Measurements from ENCODE around the gene WDR7. TPM values are rescaled to one million over a fixed set of nuclear protein-coding genes. Genes with fewer than 3 reads are reported as not detected.

WDR7 gene
- total RNA-seq (76.4 TPM), polyA plus RNA-seq (10 to 100 TPM; 27.8 to 33.0 (median 29.7) TPM)

DNA sequence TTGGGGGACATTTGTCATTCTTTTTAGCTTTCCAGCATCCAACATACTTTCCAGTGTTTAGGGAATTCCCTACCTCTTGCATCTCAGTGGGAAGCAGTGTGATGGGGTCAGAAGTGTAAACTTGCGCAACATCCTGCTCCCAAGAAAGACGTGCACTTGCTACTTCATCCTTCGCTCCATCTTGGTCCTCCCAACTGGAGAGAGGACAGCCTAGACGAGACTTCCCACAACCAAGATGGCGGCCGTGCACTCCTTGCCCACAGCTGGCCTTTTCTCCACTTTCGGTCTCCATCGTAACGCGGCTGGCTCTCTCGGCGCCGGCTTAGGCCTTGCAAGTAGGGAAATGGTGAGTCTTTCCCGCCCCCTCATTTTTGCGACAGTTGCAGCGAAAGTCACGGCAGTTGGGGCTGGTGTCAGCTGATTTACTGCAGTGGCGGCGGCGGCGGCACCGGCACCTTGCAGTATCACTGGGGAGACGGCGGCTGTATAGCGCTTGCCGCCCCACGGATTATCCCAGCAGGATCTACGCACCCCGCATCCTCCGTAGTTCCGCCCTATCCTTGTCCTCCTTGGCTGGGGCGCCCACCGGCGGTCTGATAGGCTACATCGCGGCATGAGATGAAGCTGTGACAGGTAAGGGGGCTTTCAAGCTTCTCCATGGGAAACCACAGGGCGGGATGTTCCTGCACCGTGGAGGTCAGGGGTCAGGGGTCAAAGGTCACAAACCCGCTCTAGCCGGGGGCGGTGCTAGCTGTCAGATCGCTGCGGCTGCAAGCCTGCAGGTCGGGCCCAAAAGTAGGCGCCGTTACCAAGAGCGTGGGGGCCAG lies at the start of gene WDR7:
Gene WDR7, plus strand, starts transcription at position 416 of the 827 bp plus-strand sequence. CDS start 21,157 bp downstream, outside the sequence.
- Histone ChIP-seq H3K9me3 (ENCODE audit: control insufficient read depth in 2 of 2, low read length in 2 of 2) (no peaks in the 10 kb centered on the region), H3K36me3 (ENCODE audit: control insufficient read depth, insufficient read depth, low read length) (no peaks in the 10 kb centered on the region), H3K4me3 (ENCODE audit: low read depth, low read length) (peak within 1 kb of the TSS; percentile 93), H3K27me3 (ENCODE audit: control insufficient read depth, insufficient read depth, low read length) (no peaks in the 10 kb centered on the region), H3K4me1 (ENCODE audit: control insufficient read depth, insufficient read depth, low read length, poor library complexity, severe bottlenecking) (peaks cover 44% of the 10 kb centered on the region), H3K27ac (ENCODE audit: insufficient read depth, low read length, poor library complexity, severe bottlenecking) (peak within 1 kb of the TSS; percentile 95)
- H3K9me3 Mint-ChIP-seq, result no peaks in the 10 kb centered on the region
- peak within 1 kb of the TSS; percentile 93 to 98 (median 96) for H3K27ac Mint-ChIP-seq
- peak; percentile 92 for ATAC-seq (ENCODE audit: low read depth in 2 of 2)
- H3K4me1 Mint-ChIP-seq, result peaks cover 21 to 60% (median 44%) of the 10 kb centered on the region in 4 donors
- peaks cover 6% of the 10 kb centered on the region for H3K27me3 Mint-ChIP-seq
- peak; percentile 93 to 98 (median 96) for DNase-seq
- peaks cover 16% of the 10 kb centered on the region for H3K36me3 Mint-ChIP-seq
- peak within 1 kb of the TSS; percentile 90 to 98 (median 91) for H3K4me3 Mint-ChIP-seq

DNA sequence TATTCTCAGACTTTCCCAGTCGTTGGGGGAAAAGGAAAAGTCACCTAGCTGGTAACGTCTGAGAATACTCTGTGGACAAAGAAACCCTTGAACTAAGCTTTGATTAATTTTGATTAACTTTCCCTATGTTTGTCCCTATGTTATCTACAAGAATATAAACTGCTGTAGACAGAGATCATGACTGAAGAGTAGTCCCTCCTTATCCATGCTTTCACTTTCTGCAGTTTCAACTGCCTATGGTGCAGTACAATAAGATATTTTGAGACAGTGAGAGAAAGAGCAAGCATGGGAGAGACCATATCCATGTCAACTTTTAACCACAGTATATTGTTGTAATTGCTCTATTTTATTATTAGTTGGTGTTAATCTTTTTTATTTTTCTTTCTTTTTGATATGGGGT lies 44.5 kb upstream of the WDR7 start:
- no peak overlapping the region for H3K27ac ChIP-seq (ENCODE audit: insufficient read depth, low read length, poor library complexity, severe bottlenecking)
- peaks cover 62% of the 10 kb centered on the region for H3K36me3 ChIP-seq (ENCODE audit: control insufficient read depth, insufficient read depth, low read length)
- H3K27me3 Mint-ChIP-seq, result no peaks in the 10 kb centered on the region
- no peaks in the 10 kb centered on the region for H3K4me1 ChIP-seq (ENCODE audit: control insufficient read depth, insufficient read depth, low read length, poor library complexity, severe bottlenecking)
- no peaks in the 10 kb centered on the region for H3K9me3 Mint-ChIP-seq
- no peaks in the 10 kb centered on the region for H3K27me3 ChIP-seq (ENCODE audit: control insufficient read depth, insufficient read depth, low read length)
- no peaks in the 10 kb centered on the region for H3K9me3 ChIP-seq (ENCODE audit: control insufficient read depth in 2 of 2, low read length in 2 of 2)
- no peak overlapping the region for H3K4me3 Mint-ChIP-seq
- peak overlapping the region in 1 of 3 donors; percentile 5 for H3K27ac Mint-ChIP-seq
- no peak for DNase-seq
- H3K4me1 Mint-ChIP-seq, result peaks cover 0 to 3% (median 0%) of the 10 kb centered on the region in 4 donors
- H3K36me3 Mint-ChIP-seq, result peaks cover 40% of the 10 kb centered on the region
- no peak overlapping the region for H3K4me3 ChIP-seq (ENCODE audit: low read depth, low read length)
- no peak for ATAC-seq (ENCODE audit: low read depth in 2 of 2)

DNA sequence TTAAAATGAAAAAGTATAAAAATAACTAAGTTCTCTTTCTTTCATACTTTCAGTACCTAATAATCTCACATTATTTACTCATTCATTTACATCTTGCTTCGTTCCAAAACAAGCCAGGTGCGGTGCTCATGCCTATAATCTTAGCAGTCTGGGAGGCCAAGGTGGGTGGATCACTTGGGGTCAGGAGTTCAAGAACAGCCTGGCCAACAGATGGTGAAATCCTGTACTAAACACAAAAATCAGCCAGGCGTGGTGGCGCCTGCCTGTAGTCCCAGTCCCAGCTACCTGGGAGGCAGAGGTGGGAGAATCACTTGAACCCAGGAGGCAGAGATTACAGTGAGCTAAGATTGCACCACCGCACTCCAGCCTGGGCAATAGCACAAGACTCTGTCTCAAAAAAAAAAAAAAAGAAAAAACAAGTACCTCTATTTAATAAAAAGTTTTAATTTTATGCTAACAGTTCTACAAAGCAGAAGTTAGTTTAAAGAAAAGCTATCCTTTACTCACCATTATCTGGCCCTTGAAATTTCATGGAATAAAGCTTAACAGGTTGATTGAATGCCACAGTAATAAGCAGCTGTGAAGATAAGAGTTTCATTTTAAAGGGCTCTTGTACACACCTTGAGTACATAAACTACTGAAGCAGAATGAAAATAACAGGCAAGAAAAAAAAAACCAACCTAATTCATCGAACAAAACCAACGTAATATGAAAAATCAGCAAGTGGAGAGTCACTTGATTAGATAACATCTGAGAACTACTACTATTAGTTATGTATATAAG lies 35.2 kb upstream of the WDR7 start:
- H3K4me3 Mint-ChIP-seq, result no peak overlapping the region
- H3K9me3 ChIP-seq (ENCODE audit: control insufficient read depth in 2 of 2, low read length in 2 of 2), result no peaks in the 10 kb centered on the region
- peaks cover 67% of the 10 kb centered on the region for H3K36me3 ChIP-seq (ENCODE audit: control insufficient read depth, insufficient read depth, low read length)
- no peak for DNase-seq
- no peaks in the 10 kb centered on the region for H3K27me3 ChIP-seq (ENCODE audit: control insufficient read depth, insufficient read depth, low read length)
- H3K27ac ChIP-seq (ENCODE audit: insufficient read depth, low read length, poor library complexity, severe bottlenecking), result no peak overlapping the region
- H3K4me3 ChIP-seq (ENCODE audit: low read depth, low read length), result no peak overlapping the region
- H3K4me1 Mint-ChIP-seq, result peaks cover 0 to 15% (median 8%) of the 10 kb centered on the region in 4 donors
- no peak for ATAC-seq (ENCODE audit: low read depth in 2 of 2)
- H3K4me1 ChIP-seq (ENCODE audit: control insufficient read depth, insufficient read depth, low read length, poor library complexity, severe bottlenecking), result no peaks in the 10 kb centered on the region
- H3K27ac Mint-ChIP-seq, result peak overlapping the region in 1 of 3 donors; percentile 35
- peaks cover 42% of the 10 kb centered on the region for H3K36me3 Mint-ChIP-seq
- H3K9me3 Mint-ChIP-seq, result no peaks in the 10 kb centered on the region
- H3K27me3 Mint-ChIP-seq, result no peaks in the 10 kb centered on the region

DNA sequence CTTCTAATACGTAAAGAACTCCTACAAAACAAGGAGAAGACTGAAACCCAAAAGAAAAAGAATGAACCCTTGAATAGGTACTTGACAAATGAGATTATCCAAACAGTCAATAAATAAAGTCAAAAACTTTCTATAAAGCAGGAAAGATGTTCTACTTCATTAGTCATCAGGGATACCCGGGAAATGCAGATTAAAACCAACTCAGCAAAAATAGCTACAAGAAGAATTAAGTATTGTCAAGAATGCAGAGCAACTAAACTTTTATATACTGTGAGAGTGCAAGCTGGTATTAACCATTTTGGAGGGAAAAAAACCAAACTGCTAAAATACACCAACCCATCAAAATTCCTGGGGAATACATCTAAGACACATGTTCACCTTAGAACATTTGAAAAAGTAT lies 23.2 kb upstream of the WDR7 start:
- Histone ChIP-seq H3K4me3 (ENCODE audit: low read depth, low read length) (no peak overlapping the region), H3K4me1 (ENCODE audit: control insufficient read depth, insufficient read depth, low read length, poor library complexity, severe bottlenecking) (peaks cover 6% of the 10 kb centered on the region), H3K9me3 (ENCODE audit: control insufficient read depth in 2 of 2, low read length in 2 of 2) (no peaks in the 10 kb centered on the region), H3K27me3 (ENCODE audit: control insufficient read depth, insufficient read depth, low read length) (no peaks in the 10 kb centered on the region), H3K27ac (ENCODE audit: insufficient read depth, low read length, poor library complexity, severe bottlenecking) (no peak overlapping the region), H3K36me3 (ENCODE audit: control insufficient read depth, insufficient read depth, low read length) (peaks cover 24% of the 10 kb centered on the region)
- H3K9me3 Mint-ChIP-seq, result peaks cover 0 to 2% (median 0%) of the 10 kb centered on the region in 7 donors
- peaks cover 12% of the 10 kb centered on the region for H3K36me3 Mint-ChIP-seq
- no peak overlapping the region for H3K4me3 Mint-ChIP-seq
- H3K27me3 Mint-ChIP-seq, result no peaks in the 10 kb centered on the region
- ATAC-seq (ENCODE audit: low read depth in 2 of 2) (no peak), DNase-seq (no peak)
- no peak overlapping the region for H3K27ac Mint-ChIP-seq
- peaks cover 41 to 74% (median 62%) of the 10 kb centered on the region in 4 donors for H3K4me1 Mint-ChIP-seq

DNA sequence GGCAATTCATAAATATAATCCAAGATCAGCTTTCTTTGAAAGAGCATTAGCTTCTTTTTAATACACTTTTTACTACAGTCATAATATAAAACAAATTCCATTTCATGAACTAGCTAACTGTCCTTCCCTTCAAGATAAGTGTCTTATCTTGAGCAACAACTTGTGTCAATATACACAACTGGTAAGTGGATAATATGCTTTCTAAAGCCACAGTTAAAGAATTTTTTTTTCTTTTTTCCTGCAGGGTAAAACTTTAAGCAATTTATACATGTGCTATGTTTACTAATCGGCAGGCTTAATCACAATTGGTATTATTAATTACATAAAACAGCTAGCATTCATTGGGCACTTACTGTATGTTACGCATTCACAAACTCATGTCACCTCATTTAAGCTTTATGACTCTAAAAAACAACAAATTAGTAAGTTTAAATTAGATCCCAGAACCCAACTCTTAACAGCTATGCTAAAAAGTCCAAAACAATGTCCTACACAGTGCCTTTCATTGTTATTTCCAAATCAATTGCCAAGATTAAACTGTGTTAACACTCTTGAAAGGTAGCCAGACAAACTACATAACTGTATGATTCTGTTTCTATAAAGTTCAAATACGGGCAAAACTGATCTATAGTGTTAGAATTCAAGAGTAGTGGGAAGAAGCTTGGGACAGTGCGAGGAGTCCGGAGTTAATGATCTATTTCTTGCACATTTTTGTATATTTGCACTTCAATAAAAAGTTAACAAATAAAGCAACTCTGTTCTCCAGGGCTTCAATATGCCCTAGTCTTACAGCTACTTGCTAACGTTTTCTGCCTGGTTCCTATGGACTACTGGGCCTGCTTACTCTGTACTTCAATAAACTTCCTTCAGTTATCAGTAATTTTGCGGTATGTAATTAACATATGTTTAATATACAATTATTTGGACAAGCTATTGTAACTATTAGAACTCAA lies 18.8 kb upstream of the WDR7 start:
- peaks cover 19% of the 10 kb centered on the region for H3K4me1 ChIP-seq (ENCODE audit: control insufficient read depth, insufficient read depth, low read length, poor library complexity, severe bottlenecking)

DNA sequence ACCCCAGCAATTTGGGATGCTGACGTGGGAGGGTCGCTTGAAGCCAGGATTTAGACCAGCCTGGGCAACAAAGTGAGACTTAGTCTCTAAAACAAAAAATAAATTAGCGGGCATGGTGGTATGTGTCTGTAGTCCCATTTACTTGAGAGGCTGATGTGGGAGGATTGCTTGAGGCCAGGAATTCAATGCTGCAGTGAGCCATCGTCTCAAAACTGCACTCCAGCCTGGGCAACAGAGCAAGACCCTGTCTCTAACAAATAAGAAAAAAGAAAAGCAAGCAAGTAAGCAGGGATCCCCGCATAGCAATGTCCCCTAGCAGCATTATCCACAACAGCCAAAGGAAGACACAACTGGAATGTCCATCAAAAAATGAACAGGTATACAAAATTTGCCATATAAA lies 16.2 kb upstream of the WDR7 start:
- H3K27me3 ChIP-seq (ENCODE audit: control insufficient read depth, insufficient read depth, low read length), result no peaks in the 10 kb centered on the region
- H3K9me3 Mint-ChIP-seq, result peaks cover 0 to 1% (median 0%) of the 10 kb centered on the region in 7 donors
- peak overlapping the region in 3 of 4 donors; percentile 2 to 51 (median 34) for H3K4me3 Mint-ChIP-seq
- no peak overlapping the region for H3K27ac ChIP-seq (ENCODE audit: insufficient read depth, low read length, poor library complexity, severe bottlenecking)
- peak overlapping the region in 1 of 3 donors; percentile 1 for H3K27ac Mint-ChIP-seq
- H3K4me3 ChIP-seq (ENCODE audit: low read depth, low read length), result peak overlapping the region; percentile 91
- H3K4me1 Mint-ChIP-seq, result peaks cover 52 to 84% (median 63%) of the 10 kb centered on the region in 4 donors
- no peak for ATAC-seq (ENCODE audit: low read depth in 2 of 2)
- peaks cover 29% of the 10 kb centered on the region for H3K4me1 ChIP-seq (ENCODE audit: control insufficient read depth, insufficient read depth, low read length, poor library complexity, severe bottlenecking)
- no peak for DNase-seq
- H3K36me3 ChIP-seq (ENCODE audit: control insufficient read depth, insufficient read depth, low read length), result peaks cover 9% of the 10 kb centered on the region
- H3K27me3 Mint-ChIP-seq, result no peaks in the 10 kb centered on the region
- H3K9me3 ChIP-seq (ENCODE audit: control insufficient read depth in 2 of 2, low read length in 2 of 2), result no peaks in the 10 kb centered on the region
- peaks cover 17% of the 10 kb centered on the region for H3K36me3 Mint-ChIP-seq

More for the DNA sequence above, 18.8 kb upstream of the WDR7 start:
- no peaks in the 10 kb centered on the region for H3K27me3 Mint-ChIP-seq
- H3K4me3 ChIP-seq (ENCODE audit: low read depth, low read length), result no peak overlapping the region
- H3K4me3 Mint-ChIP-seq, result no peak overlapping the region
- H3K36me3 Mint-ChIP-seq, result peaks cover 13% of the 10 kb centered on the region
- H3K9me3 Mint-ChIP-seq, result no peaks in the 10 kb centered on the region
- no peaks in the 10 kb centered on the region for H3K9me3 ChIP-seq (ENCODE audit: control insufficient read depth in 2 of 2, low read length in 2 of 2)
- H3K36me3 ChIP-seq (ENCODE audit: control insufficient read depth, insufficient read depth, low read length), result peaks cover 9% of the 10 kb centered on the region
- no peak overlapping the region for H3K27ac Mint-ChIP-seq
- H3K27me3 ChIP-seq (ENCODE audit: control insufficient read depth, insufficient read depth, low read length), result no peaks in the 10 kb centered on the region
- H3K4me1 Mint-ChIP-seq, result peaks cover 52 to 92% (median 72%) of the 10 kb centered on the region in 4 donors
- H3K27ac ChIP-seq (ENCODE audit: insufficient read depth, low read length, poor library complexity, severe bottlenecking), result no peak overlapping the region
- no peak for ATAC-seq (ENCODE audit: low read depth in 2 of 2)
- no peak for DNase-seq

DNA sequence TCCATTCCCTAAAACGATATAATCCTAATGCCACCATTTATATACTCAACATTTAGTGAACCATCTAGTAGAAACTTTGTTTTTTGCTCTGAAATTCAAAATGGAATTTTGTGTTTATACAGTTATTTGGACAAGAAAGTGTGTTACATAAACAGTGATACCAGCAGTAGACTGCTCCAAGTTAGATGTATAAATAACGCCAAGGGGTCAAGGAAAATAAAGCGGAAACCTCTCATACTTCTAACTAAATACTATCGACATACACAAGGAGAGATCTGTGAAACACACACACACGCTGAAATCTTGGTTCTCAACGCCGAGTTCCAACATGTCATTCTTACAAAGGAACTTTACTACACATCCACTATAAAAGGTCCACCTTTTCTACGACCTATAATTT lies 14.0 kb upstream of the WDR7 start:
- H3K36me3 ChIP-seq (ENCODE audit: control insufficient read depth, insufficient read depth, low read length), result peaks cover 7% of the 10 kb centered on the region
- H3K27me3 ChIP-seq (ENCODE audit: control insufficient read depth, insufficient read depth, low read length), result no peaks in the 10 kb centered on the region
- peak overlapping the region; percentile 96 to 100 (median 98) for H3K27ac Mint-ChIP-seq
- peak overlapping the region; percentile 90 for H3K27ac ChIP-seq (ENCODE audit: insufficient read depth, low read length, poor library complexity, severe bottlenecking)
- H3K4me3 Mint-ChIP-seq, result peak overlapping the region; percentile 93 to 100 (median 100)
- ATAC-seq (ENCODE audit: low read depth in 2 of 2), result no peak
- no peaks in the 10 kb centered on the region for H3K9me3 ChIP-seq (ENCODE audit: control insufficient read depth in 2 of 2, low read length in 2 of 2)
- no peaks in the 10 kb centered on the region for H3K27me3 Mint-ChIP-seq
- peaks cover 27% of the 10 kb centered on the region for H3K4me1 ChIP-seq (ENCODE audit: control insufficient read depth, insufficient read depth, low read length, poor library complexity, severe bottlenecking)
- H3K4me3 ChIP-seq (ENCODE audit: low read depth, low read length), result peak overlapping the region; percentile 91
- peaks cover 43 to 64% (median 49%) of the 10 kb centered on the region in 4 donors for H3K4me1 Mint-ChIP-seq
- DNase-seq, result peak in 1 of 3 donors; percentile 11
- H3K9me3 Mint-ChIP-seq, result peaks cover 0 to 1% (median 0%) of the 10 kb centered on the region in 7 donors
- H3K36me3 Mint-ChIP-seq, result peaks cover 17% of the 10 kb centered on the region

Data from CD4-positive, CD25-positive, alpha-beta regulatory T cell (primary cell).